Neuron (in vitro differentiated cells): ENCODE data around the gene ACKR1.

ENCODE experiments used
- H2AFZ ChIP-seq: one replicate; pipeline ENCODE4 v1.6.1; 2013; ENCODE audit warnings: low read depth, mild to moderate bottlenecking, inconsistent platforms, low read length, moderate library complexity
- H3K27me3 ChIP-seq: one replicate; pipeline ENCODE4 v1.6.1; 2013; ENCODE audit warnings: low read length; ENCODE audit not compliant: insufficient read depth
- H3K36me3 ChIP-seq: one replicate; pipeline ENCODE4 v1.6.1; 2013; ENCODE audit warnings: low read length; ENCODE audit not compliant: insufficient read depth
- H3K4me1 ChIP-seq: one replicate; pipeline ENCODE4 v1.6.1; 2013; ENCODE audit warnings: low read length; ENCODE audit not compliant: insufficient read depth
- H3K4me3 ChIP-seq: 2 replicates; pipeline ENCODE4 v1.5.1; 2013; ENCODE audit warnings: mild to moderate bottlenecking, low read length, moderate library complexity
- H3K9me3 ChIP-seq: one replicate; pipeline ENCODE4 v1.6.1; 2013; ENCODE audit warnings: low read length

The ACKR1 gene

GRCh38 chr1:159175571-159175970 is 29.1 kb upstream of the ACKR1 start:
- Histone ChIP-seq H3K9me3 (no peaks in the 10 kb centered on the region), H3K27me3 (no peaks in the 10 kb centered on the region), H3K36me3 (no peaks in the 10 kb centered on the region), H3K4me1 (peaks cover 19% of the 10 kb centered on the region), H3K4me3 (no peak overlapping the region), H2AFZ (no peak overlapping the region)

- Histone ChIP-seq H3K27me3 (no peaks in the 10 kb centered on the region), H3K4me1 (peaks cover 10% of the 10 kb centered on the region), H3K9me3 (no peaks in the 10 kb centered on the region), H3K36me3 (no peaks in the 10 kb centered on the region), H3K4me3 (no peak overlapping the region), H2AFZ (no peak overlapping the region)
Observed at GRCh38 chr1:159177272-159177907, 27.3 kb upstream of the ACKR1 start.

GRCh38 chr1:159179906-159180305 is 24.8 kb upstream of the ACKR1 start:
- H3K36me3 ChIP-seq = no peaks in the 10 kb centered on the region
- H3K4me3 ChIP-seq = no peak overlapping the region
- no peaks in the 10 kb centered on the region for H3K27me3 ChIP-seq
- H2AFZ ChIP-seq = no peak overlapping the region
- no peaks in the 10 kb centered on the region for H3K9me3 ChIP-seq
- H3K4me1 ChIP-seq = no peaks in the 10 kb centered on the region

- no peaks in the 10 kb centered on the region for H3K36me3 ChIP-seq
- no peaks in the 10 kb centered on the region for H3K27me3 ChIP-seq
- no peak overlapping the region for H3K4me3 ChIP-seq
- no peaks in the 10 kb centered on the region for H3K4me1 ChIP-seq
- no peak overlapping the region for H2AFZ ChIP-seq
- H3K9me3 ChIP-seq = no peaks in the 10 kb centered on the region
Observed at GRCh38 chr1:159180516-159180915, 24.2 kb upstream of the ACKR1 start.

- H3K36me3 ChIP-seq = no peaks in the 10 kb centered on the region
- H3K9me3 ChIP-seq = no peaks in the 10 kb centered on the region
- peaks cover 6% of the 10 kb centered on the region for H3K4me1 ChIP-seq
Observed at GRCh38 chr1:159181328-159182024, 23.2 kb upstream of the ACKR1 start.

GRCh38 chr1:159184201-159184600 is 20.5 kb upstream of the ACKR1 start:
- Histone ChIP-seq H3K4me1 (peaks cover 17% of the 10 kb centered on the region), H3K9me3 (no peaks in the 10 kb centered on the region), H2AFZ (no peak overlapping the region), H3K27me3 (no peaks in the 10 kb centered on the region), H3K4me3 (no peak overlapping the region), H3K36me3 (no peaks in the 10 kb centered on the region)

More at GRCh38 chr1:159181328-159182024, 23.2 kb upstream of the ACKR1 start:
- no peaks in the 10 kb centered on the region for H3K27me3 ChIP-seq
- no peak overlapping the region for H2AFZ ChIP-seq
- H3K4me3 ChIP-seq = no peak overlapping the region

- Histone ChIP-seq H3K4me1 (peaks cover 17% of the 10 kb centered on the region), H2AFZ (no peak overlapping the region), H3K27me3 (no peaks in the 10 kb centered on the region), H3K36me3 (no peaks in the 10 kb centered on the region), H3K4me3 (no peak overlapping the region), H3K9me3 (no peaks in the 10 kb centered on the region)
Observed at GRCh38 chr1:159185121-159185520, 19.6 kb upstream of the ACKR1 start.

- Histone ChIP-seq H3K4me3 (peak overlapping the region; percentile 57), H2AFZ (no peak overlapping the region), H3K4me1 (peaks cover 17% of the 10 kb centered on the region), H3K36me3 (no peaks in the 10 kb centered on the region), H3K9me3 (no peaks in the 10 kb centered on the region), H3K27me3 (no peaks in the 10 kb centered on the region)
Observed at GRCh38 chr1:159187033-159187432, 17.6 kb upstream of the ACKR1 start.

- Histone ChIP-seq H3K27me3 (no peaks in the 10 kb centered on the region), H2AFZ (peak overlapping the region; percentile 44), H3K4me1 (peaks cover 17% of the 10 kb centered on the region), H3K36me3 (no peaks in the 10 kb centered on the region), H3K4me3 (peak overlapping the region; percentile 57), H3K9me3 (no peaks in the 10 kb centered on the region)
Observed at GRCh38 chr1:159187647-159188374, 16.9 kb upstream of the ACKR1 start.

GRCh38 chr1:159188375-159188788 is 16.3 kb upstream of the ACKR1 start:
- H3K4me3 ChIP-seq = peak overlapping the region; percentile 57
- no peaks in the 10 kb centered on the region for H3K36me3 ChIP-seq
- peak overlapping the region; percentile 44 for H2AFZ ChIP-seq
- no peaks in the 10 kb centered on the region for H3K9me3 ChIP-seq
- peaks cover 17% of the 10 kb centered on the region for H3K4me1 ChIP-seq
- no peaks in the 10 kb centered on the region for H3K27me3 ChIP-seq

GRCh38 chr1:159190441-159190840 is 14.2 kb upstream of the ACKR1 start:
- Histone ChIP-seq H3K4me1 (peaks cover 17% of the 10 kb centered on the region), H3K27me3 (no peaks in the 10 kb centered on the region), H3K36me3 (no peaks in the 10 kb centered on the region), H3K9me3 (no peaks in the 10 kb centered on the region), H2AFZ (no peak overlapping the region), H3K4me3 (no peak overlapping the region)

GRCh38 chr1:159196543-159196942 is 8.1 kb upstream of the ACKR1 start:
- H3K4me1 ChIP-seq = peaks cover 3% of the 10 kb centered on the region
- no peaks in the 10 kb centered on the region for H3K9me3 ChIP-seq
- no peaks in the 10 kb centered on the region for H3K27me3 ChIP-seq
- peaks cover 4% of the 10 kb centered on the region for H3K36me3 ChIP-seq
- no peak overlapping the region for H3K4me3 ChIP-seq
- H2AFZ ChIP-seq = no peak overlapping the region
